GM21526 (cell line): ENCODE results near the gene TMEM45B.
"Not testable (repeated sequence)": the region's sequence is repeated elsewhere in the genome, so short reads cannot be mapped to it uniquely, and the experiment has no call there.

Experiments
- ATAC-seq: cut with Tn5 transposase; IDR thresholded peaks from one replicate; pipeline ENCODE4 v1.9.1; 2021; ENCODE audit warnings: moderate library complexity; ENCODE audit not compliant: unreplicated experiment, low FRiP score

Gene TMEM45B

GRCh38 chr11:129804012-129804411 is 11.6 kb upstream of the TMEM45B start:
- no peak for ATAC-seq

- ATAC-seq = not testable (repeated sequence)
These were observed 7.4 kb upstream of the TMEM45B start for GRCh38 chr11:129808241-129808640.

GRCh38 chr11:129813231-129813791 is 2.3 kb upstream of the TMEM45B start:
- no peak for ATAC-seq

GRCh38 chr11:129814244-129815014 is 1.2 kb upstream of the TMEM45B start:
- ATAC-seq = no peak

- no peak for ATAC-seq
These were observed 1.9 kb downstream of the TMEM45B start for GRCh38 chr11:129817534-129818051.

GRCh38 chr11:129818236-129818635 is 2.6 kb downstream of the TMEM45B start:
- ATAC-seq = not testable (repeated sequence)

- no peak for ATAC-seq
These were observed 3.6 kb downstream of the TMEM45B start for GRCh38 chr11:129819237-129819636.

GRCh38 chr11:129820228-129820627 is 4.6 kb downstream of the TMEM45B start:
- ATAC-seq = not testable (repeated sequence)

- not testable (repeated sequence) for ATAC-seq
These were observed 7.6 kb downstream of the TMEM45B start for GRCh38 chr11:129823281-129823680.

- not testable (repeated sequence) for ATAC-seq
These were observed 8.2 kb downstream of the TMEM45B start for GRCh38 chr11:129823799-129824198.

- no peak for ATAC-seq
These were observed 9.7 kb downstream of the TMEM45B start for GRCh38 chr11:129825380-129825779.

GRCh38 chr11:129828301-129828836 is 12.7 kb downstream of the TMEM45B start:
- ATAC-seq = no peak

GRCh38 chr11:129829497-129829896 is 13.8 kb downstream of the TMEM45B start:
- not testable (repeated sequence) for ATAC-seq

- not testable (repeated sequence) for ATAC-seq
These were observed 15.6 kb downstream of the TMEM45B start for GRCh38 chr11:129831227-129831626.

GRCh38 chr11:129833260-129833659 is 17.6 kb downstream of the TMEM45B start:
- ATAC-seq = not testable (repeated sequence)

GRCh38 chr11:129836423-129836891 is 20.8 kb downstream of the TMEM45B start:
- ATAC-seq = not testable (repeated sequence)

- ATAC-seq = no peak
These were observed 21.3 kb downstream of the TMEM45B start for GRCh38 chr11:129836979-129837378.

- no peak for ATAC-seq
These were observed 24.6 kb downstream of the TMEM45B start for GRCh38 chr11:129840236-129840635.

GRCh38 chr11:129842138-129842537 is 26.5 kb downstream of the TMEM45B start:
- no peak for ATAC-seq

- ATAC-seq = no peak
These were observed 31.1 kb downstream of the TMEM45B start for GRCh38 chr11:129846508-129847335.
